ENCODE data around the gene TADA2A. TPM values are rescaled to one million over a fixed set of nuclear protein-coding genes. Genes with fewer than 3 reads are reported as not detected.
"Not testable (repeated sequence)": the region's sequence is repeated elsewhere in the genome, so short reads cannot be mapped to it uniquely, and the experiment has no call there.

TADA2A gene
- total RNA-seq, 4 donors from 2014 or later = 11.5 to 28.1 (median 16.0) TPM

GRCh38 chr17:37400505-37400904, 6.2 kb upstream of the TADA2A start:
- no peak for ATAC-seq (ENCODE audit: low FRiP score)
- TF ChIP-seq CTCF (IDR thresholded peaks at IDR 0.05) = no peak
- DNase-seq (ENCODE audit: low spot score) = no peak

GRCh38 chr17:37405522-37405921, 1.2 kb upstream of the TADA2A start:
- not testable (repeated sequence) for DNase-seq (ENCODE audit: low spot score); ATAC-seq (ENCODE audit: low FRiP score)

- TF ChIP-seq CTCF (IDR thresholded peaks at IDR 0.05) = no peak
- ATAC-seq (ENCODE audit: low FRiP score) = peak; percentile 45
- no peak for DNase-seq (ENCODE audit: low spot score)
These were observed 591 bp upstream of the TADA2A start for GRCh38 chr17:37405955-37406634.

- not testable (repeated sequence) for DNase-seq (ENCODE audit: low spot score); ATAC-seq (ENCODE audit: low FRiP score)
These were observed 1.4 kb downstream of the TADA2A start for GRCh38 chr17:37408145-37408479.

- no peak for ATAC-seq (ENCODE audit: low FRiP score)
- TF ChIP-seq CTCF (IDR thresholded peaks at IDR 0.05) = no peak
- no peak for DNase-seq (ENCODE audit: low spot score)
These were observed 3.7 kb downstream of the TADA2A start for GRCh38 chr17:37410357-37410756.

GRCh38 chr17:37413875-37414519, 7.3 kb downstream of the TADA2A start:
- DNase-seq (ENCODE audit: low spot score) (no peak), ATAC-seq (ENCODE audit: low FRiP score) (no peak)
- no peak for TF ChIP-seq CTCF (IDR thresholded peaks at IDR 0.05)

GRCh38 chr17:37417852-37418251, 11.2 kb downstream of the TADA2A start:
- no peak for TF ChIP-seq CTCF (IDR thresholded peaks at IDR 0.05)
- no peak for DNase-seq (ENCODE audit: low spot score)
- no peak for ATAC-seq (ENCODE audit: low FRiP score)

GRCh38 chr17:37422971-37423625, 16.4 kb downstream of the TADA2A start:
- ATAC-seq (ENCODE audit: low FRiP score) = no peak
- no peak for DNase-seq (ENCODE audit: low spot score)
- TF ChIP-seq CTCF (IDR thresholded peaks at IDR 0.05) = no peak
